Stimulated activated CD8-positive, alpha-beta memory T cell treated with anti-CD3 and anti-CD28 coated beads, Interleukin-15, amount 100 ng/mL, for 4 hours (primary cell): ENCODE data around the gene PTPA.
"Not testable (repeated sequence)": the region's sequence is repeated elsewhere in the genome, so short reads cannot be mapped to it uniquely, and the experiment has no call there.

Experiments used
- DNase-seq, 2 donors: peaks; one replicate each; pipeline ENCODE4 v3.0.0-alpha.2; 2020; ENCODE audit warnings: low read depth in 2 of 2

The PTPA gene

GRCh38 chr9:129154866-129155477 is 43.8 kb downstream of the PTPA start:
- DNase-seq, result no peak

DNA sequence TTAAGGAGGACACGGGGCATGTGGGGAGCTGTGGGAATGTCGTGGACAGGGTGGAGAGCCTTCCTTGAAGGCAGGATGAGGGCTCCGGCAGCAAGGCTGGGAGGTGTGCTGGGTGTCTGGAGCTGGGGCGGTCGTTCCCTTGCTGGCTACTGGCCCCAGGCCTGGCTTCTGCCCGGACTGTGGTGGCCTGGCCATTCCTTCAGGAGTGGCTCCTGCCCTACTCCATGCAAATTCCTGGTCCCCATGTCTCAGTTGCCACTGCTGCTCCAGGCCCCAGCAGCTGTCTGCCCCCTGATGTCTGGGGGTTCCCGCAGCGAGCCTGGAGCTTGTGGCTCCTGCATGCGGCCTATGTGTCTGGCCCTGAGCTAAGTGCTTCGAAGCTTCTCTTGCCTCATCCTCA is 44.9 kb downstream of the PTPA start:
- no peak for DNase-seq

GRCh38 chr9:129160712-129161533 is 49.7 kb downstream of the PTPA start:
- DNase-seq, result no peak

- DNase-seq, result no peak
Measured at GRCh38 chr9:129161534-129161837, 50.3 kb downstream of the PTPA start.

DNA sequence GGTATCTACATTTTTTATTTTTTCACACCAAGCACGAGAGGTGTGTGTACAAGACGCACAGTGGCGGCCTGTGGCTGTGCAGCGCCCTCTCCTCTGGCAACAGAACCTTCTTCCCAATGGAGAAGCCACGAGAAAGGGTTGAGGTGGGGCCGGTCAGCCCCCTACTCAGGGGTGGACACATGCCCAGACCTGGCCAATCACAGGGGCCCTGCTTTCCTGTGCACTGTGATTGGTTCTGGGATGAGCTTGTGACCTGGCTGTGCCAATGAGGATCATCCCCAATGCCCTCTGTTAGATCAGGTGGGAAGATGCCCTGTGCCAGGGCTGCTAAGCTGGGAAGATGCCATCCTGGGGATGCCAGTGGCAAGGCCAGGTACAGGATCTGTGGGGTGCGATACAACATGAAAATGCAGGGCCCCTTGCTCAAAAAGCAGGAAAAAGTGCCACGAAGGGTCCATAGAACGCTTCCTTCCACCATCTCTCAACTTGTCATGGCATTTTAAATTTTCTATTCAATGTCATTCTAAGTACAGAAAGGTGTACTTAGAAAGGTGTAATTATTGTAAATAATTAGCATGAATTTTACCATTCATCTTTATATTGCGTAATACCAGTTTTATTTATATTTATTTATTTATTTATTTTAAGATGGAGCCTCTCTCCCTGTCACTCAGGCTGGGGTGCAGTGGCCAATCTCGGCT is 51.4 kb downstream of the PTPA start:
- no peak for DNase-seq

DNA sequence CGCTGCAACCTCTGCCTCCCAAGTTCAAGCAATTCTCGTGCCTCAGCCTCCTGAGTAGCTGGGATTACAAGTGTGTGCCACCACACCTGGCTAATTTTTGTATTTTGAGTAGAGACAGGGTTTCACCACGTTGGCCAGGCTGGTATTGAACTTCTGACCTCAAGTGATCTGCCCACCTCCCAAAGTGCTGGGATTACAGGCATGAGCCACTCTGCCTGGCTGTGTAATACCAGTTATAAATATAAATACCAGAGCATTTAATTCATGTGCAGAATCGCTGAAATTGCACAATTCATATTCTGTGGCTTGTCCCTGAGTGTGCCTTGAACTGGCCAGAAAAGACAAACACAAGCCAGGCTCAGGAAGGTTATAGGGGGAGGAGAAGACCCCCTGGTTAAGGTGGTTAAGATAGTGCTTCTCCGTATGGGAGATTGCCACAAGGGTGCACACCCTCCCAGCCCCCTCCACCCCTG is 52.0 kb downstream of the PTPA start:
- DNase-seq, result not testable (repeated sequence)

DNA sequence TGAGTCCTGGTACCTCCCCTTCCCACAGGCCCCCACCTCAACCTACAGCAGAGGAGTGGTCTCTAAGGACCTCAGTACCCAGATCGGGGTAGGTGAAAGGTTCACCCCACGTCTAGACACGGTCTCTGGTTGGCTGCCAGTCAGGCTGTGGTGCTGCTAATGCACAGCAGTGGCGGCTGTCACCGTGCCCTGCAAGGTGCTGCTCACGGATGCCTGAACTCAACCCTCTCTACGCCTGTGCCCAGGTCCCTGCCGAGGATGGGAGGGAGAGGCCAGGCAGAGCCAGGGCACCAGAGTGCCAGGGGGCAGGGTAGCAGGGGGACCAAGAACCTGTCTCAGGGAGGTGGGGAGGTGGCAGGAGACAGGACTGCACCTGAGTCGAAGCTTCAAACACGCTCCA is 52.5 kb downstream of the PTPA start:
- no peak for DNase-seq

DNA sequence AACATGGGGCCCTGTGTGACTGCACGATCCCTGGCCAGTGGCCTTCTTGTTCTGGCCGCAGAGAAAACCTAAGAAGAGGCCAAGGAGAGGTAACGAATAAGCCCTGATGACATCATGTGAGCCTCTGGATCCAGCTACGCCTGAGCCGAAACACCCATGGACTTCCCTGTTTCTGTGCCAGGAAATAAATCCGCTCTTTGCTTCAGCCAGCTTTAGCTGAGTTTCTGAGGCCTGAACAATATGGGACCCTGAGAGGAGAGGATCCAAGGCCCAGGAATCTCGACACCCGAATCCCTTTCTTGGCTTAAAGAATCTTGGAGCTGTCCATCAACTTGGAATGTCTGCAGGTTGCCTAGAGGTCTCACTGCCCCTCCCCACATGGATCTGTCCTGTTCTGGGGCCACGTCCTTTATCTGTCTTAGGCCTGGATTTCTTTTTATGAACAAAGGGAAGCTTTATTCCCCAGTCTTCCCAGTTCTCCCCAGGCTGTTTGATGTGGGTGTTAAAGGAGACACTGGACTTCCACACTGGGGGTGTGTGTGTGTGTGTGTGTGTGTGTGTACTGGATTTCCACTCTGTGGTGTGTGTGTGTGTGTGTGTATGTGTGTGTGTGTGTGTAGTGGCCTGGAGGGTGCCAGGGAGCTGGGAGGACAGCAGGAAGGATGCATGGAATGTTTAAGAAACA is 53.2 kb downstream of the PTPA start:
- DNase-seq, result no peak

GRCh38 chr9:129165198-129165597 is 54.0 kb downstream of the PTPA start:
- DNase-seq, result no peak

DNA sequence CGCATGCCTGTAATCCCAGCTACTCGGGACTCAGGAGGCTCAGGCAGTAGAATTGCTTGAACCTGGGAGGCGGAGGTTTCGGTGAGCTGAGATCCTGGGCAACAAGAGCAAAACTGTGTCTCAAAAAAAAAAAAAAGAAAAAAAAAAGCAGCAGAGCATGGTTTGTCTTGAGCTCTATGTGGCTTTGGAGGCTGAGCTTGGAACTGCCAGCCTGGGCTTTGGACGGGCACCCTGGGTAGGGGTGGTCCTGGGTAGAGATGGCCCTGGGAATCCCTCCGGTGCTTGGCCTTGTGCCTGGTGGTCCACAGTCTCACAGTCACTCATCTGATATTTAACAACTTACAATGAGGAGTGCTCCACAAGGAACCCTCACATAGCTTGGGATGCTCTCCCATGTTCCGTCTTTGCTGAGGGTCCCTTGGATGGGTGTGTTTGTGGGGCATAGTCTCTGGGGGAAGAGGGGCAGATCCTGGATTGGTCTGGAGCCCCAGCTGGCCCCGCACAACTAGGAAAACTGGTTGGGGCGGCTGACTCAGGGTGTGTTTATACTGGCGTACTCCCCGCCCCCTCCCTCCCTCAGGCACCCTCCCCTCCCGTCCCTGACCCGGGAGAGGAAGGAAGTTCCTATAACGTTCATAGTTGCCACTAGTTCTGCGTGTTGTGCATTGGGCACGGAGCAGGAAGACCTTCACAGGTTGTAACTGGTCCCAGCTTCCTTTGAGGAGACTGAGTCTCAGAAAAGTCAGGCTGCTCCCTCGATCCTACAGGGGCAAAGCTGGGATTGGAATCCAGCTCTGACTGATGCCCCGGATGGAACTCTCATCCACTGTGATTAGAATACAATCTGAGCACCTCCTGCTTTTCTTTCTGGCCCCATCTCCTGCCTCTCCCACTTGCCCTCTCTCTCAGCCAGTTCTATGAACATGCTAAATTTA is 55.7 kb downstream of the PTPA start:
- DNase-seq, result no peak

DNA sequence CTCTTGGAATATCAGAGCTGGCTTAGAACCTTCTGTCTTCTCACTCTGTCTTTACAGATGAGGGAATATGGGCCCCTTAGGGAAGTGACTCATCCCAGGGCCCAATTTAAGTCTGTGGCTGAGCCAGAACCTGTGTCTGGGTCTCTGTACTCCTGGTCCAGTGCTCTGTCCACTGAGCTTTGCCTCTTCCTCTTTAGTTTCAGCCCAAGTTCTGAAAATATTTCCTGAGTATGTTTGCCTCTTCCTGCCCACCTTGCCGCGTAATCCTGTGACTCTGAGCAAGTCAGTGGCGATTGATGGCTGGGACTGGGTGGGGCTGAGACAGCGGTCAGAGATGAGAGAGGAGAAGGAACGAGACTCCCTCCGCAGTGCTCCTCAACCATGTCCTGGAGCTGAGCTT is 59.0 kb downstream of the PTPA start:
- DNase-seq, result no peak

DNA sequence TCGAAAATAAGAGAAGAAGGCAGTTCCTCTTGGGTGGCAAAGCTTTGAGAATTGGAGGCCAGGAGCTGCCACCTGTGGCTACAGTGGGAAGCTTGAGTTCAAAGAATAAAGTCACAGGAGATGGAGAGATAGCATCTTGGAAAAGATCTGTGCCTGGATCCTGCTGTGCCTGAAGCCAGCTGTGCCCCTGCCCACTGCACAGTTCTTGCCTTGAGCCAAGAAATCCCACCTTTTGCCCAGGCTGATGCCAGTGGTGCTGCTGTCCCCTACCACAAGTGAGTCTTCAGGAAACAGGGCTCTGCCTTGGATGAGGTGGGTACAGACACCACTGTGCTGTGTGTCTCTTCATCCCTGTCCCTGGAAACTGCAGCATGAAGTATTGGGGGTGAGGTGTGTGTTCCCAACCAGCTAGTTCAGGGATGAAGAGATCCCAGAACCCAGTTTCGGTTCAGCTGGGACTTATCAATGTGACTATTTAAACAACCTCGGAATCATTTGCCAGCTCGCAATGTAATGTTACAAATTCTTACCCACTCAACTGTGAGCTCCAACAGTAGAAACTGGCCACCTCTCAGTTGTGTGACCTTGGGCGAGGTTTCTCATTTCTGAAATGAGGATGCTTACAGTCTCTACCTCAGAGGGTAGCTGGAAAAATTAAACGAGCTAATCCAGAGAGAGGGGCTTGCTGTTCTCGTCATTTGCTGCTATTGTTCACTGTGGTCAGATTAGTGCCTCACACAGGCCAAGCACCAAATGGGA is 61.0 kb downstream of the PTPA start:
- DNase-seq, result no peak

GRCh38 chr9:129172816-129173215 is 61.6 kb downstream of the PTPA start:
- DNase-seq, result no peak

- DNase-seq, result no peak
Measured at GRCh38 chr9:129173296-129174101, 62.3 kb downstream of the PTPA start.

DNA sequence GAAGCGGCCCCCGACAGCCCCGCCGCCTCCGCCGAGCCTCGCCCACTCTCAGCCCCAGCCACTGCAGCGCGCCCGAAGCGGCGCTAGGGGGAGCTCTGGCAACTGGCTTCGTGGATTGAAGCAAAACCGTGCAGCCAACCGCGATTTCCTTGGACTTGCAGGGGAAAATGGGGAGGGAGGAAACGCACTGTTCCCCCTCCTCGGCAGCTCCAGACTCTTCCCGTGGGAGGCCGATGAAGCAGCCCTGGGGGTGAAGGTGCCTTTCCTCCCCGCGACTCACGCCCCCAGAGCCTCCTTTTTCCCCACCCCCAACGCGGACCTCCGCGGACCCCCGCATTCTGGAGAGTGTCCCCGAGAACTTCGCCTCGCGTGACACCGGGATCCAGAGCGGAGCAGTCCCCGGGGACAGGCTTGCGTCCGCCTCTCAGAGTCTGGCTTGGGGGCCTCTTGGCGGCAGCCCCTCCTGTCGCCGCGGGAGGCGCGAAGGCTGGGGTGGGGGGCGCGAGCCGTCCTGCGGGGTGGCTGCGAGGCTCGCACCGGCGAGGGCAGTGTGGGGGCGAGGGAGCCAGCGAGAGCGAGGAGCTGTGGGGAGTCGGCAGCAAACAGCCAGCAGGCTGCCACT is 63.0 kb downstream of the PTPA start:
- DNase-seq, result peak; percentile 51 to 61

DNA sequence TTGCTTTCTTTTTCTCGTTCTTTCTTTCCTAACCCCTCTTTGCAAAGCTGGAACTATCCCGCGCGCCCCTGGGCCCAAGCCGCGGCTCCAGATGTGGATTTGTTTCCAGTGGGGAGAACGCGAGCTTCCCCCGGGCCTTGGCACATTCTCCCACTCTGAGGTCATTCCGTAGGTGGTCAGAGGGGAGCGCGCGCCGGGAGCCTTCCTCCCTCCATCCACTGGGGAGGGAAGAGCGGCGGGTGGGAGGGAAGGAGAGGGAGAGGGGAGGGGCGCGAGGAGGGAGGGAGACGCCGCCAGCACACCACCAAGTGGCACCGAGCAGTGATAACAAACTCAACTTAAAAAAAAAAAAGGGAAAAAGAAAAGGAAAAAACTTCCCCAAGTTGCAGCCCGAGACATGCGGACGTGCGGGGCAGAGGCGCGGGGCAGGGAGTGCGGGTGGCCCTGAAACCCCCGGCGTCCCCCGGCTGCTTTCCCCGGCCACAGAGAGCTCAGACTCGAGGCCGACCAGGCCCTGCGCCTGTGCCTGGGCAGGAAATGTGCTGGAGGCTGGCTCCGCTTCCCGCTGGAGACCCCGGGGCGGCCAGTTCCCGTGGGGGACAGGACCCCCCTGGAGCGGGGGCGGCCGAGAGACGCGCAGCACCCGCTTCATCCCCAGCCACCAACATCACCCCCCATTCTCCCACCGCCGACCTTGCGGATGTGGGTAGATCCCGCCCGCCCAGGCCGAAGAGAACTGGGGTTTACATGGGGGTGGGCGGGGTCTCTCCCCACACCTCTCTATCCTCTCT is 63.7 kb downstream of the PTPA start:
- DNase-seq, result peak in 1 of 2 donors; percentile 4

DNA sequence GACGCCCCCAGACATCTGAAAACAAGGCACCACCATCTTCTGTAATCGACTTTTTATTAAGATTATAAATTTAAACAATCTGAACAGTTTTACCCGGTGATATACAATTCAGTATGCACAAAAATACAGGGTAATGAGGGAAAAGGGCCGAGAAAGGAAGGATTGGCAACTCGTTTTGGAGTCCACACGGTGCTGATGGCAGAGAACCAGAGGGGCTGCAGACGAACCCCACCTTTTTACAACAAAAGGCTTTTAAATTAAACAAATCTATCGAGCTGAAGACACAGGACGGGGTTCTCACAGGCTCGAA is 64.3 kb downstream of the PTPA start:
- no peak for DNase-seq

- DNase-seq, result peak in 1 of 2 donors; percentile 16
Measured at GRCh38 chr9:129175825-129176633, 64.8 kb downstream of the PTPA start.
